ENCODE results near the gene FBRSL1. TPM values are rescaled to one million over a fixed set of nuclear protein-coding genes. Genes with fewer than 3 reads are reported as not detected.

FBRSL1 gene
- total and polyA plus RNA-seq, 2 donors from 2014 or later, result 23.8 to 44.7 TPM

DNA sequence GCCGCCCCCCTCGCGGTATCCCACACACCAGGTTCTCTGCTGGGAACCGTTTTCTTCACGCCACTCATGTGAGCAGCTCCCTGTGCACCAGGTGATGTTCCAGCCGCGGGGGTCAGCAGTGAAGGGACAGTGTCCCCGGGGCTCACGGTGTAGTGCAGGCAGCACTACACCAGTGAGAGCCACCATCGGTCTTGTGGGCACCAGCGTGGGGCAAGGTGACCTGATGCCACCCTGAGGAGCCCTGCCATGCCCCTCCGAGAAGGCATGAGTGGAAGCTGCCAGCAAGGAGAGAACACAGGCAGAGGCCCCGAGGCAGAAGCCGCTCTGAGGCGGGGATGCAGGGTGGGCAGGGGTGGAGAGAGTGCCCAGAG lies 11.5 kb upstream of the FBRSL1 start:
- no peak overlapping the region for H3K9ac ChIP-seq (ENCODE audit: low read length in 3 of 3)
- FAIRE-seq (no peak), DNase-seq (peak in 1 of 5 donors; percentile 68)
- H3K4me1 ChIP-seq (ENCODE audit: control insufficient read depth in 2 of 3, insufficient read depth in 2 of 3, low read depth in 1 of 3, low read length in 3 of 3), result no peaks in the 10 kb centered on the region
- H3K36me3 ChIP-seq (ENCODE audit: control insufficient read depth in 2 of 3, insufficient read depth in 3 of 3, low read length in 3 of 3), result no peaks in the 10 kb centered on the region
- TF ChIP-seq, protein P1, sequence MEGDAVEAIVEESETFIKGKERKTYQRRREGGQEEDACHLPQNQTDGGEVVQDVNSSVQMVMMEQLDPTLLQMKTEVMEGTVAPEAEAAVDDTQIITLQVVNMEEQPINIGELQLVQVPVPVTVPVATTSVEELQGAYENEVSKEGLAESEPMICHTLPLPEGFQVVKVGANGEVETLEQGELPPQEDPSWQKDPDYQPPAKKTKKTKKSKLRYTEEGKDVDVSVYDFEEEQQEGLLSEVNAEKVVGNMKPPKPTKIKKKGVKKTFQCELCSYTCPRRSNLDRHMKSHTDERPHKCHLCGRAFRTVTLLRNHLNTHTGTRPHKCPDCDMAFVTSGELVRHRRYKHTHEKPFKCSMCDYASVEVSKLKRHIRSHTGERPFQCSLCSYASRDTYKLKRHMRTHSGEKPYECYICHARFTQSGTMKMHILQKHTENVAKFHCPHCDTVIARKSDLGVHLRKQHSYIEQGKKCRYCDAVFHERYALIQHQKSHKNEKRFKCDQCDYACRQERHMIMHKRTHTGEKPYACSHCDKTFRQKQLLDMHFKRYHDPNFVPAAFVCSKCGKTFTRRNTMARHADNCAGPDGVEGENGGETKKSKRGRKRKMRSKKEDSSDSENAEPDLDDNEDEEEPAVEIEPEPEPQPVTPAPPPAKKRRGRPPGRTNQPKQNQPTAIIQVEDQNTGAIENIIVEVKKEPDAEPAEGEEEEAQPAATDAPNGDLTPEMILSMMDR (IDR thresholded peaks at IDR 0.05; ENCODE audit: borderline replicate concordance, extremely low read depth, insufficient read depth), result no peak
- intact Hi-C loops (cut with DNase I), result no loop called here
- no peak overlapping the region for H3K4me3 ChIP-seq (ENCODE audit: low read length in 3 of 3)
- H3K27me3 ChIP-seq (ENCODE audit: control insufficient read depth, insufficient read depth, low read length), result no peaks in the 10 kb centered on the region
- no peak overlapping the region for H3K27ac ChIP-seq (ENCODE audit: low read depth in 2 of 2, low read length in 2 of 2)
- no peaks in the 10 kb centered on the region for H3K9me3 ChIP-seq (ENCODE audit: control insufficient read depth in 2 of 3, insufficient read depth in 1 of 3, low read length in 3 of 3)

DNA sequence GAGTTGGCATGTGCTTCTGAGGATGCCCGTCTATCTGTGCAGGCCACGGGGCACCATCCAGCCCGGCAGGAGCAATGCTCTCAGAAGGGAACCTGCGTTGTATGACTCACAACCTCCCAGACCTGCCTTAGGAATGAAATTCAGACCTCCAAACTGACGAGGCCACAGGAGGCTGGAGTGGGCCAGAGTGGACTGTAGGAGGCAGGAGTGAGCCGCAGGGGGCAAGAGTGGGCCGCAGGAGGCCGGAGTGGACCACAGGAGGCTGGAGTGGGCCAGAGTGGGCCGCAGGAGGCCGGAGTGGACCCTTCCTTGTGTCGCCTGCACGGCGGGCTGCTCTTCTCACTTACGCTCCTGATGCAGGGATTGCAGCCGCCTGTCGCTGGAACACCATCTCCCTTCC lies 11.1 kb upstream of the FBRSL1 start:
- Histone ChIP-seq H3K36me3 (ENCODE audit: control insufficient read depth in 2 of 3, insufficient read depth in 3 of 3, low read length in 3 of 3) (no peaks in the 10 kb centered on the region), H3K4me3 (ENCODE audit: low read length in 3 of 3) (no peak overlapping the region), H3K9me3 (ENCODE audit: control insufficient read depth in 2 of 3, insufficient read depth in 1 of 3, low read length in 3 of 3) (no peaks in the 10 kb centered on the region), H3K4me1 (ENCODE audit: control insufficient read depth in 2 of 3, insufficient read depth in 2 of 3, low read depth in 1 of 3, low read length in 3 of 3) (no peaks in the 10 kb centered on the region), H3K9ac (ENCODE audit: low read length in 3 of 3) (no peak overlapping the region), H3K27me3 (ENCODE audit: control insufficient read depth, insufficient read depth, low read length) (no peaks in the 10 kb centered on the region), H3K27ac (ENCODE audit: low read depth in 2 of 2, low read length in 2 of 2) (no peak overlapping the region)
- DNase-seq, result peak in 1 of 5 donors; percentile 67
- TF ChIP-seq, protein P1 (IDR thresholded peaks at IDR 0.05; ENCODE audit: borderline replicate concordance, extremely low read depth, insufficient read depth), result no peak
- no peak for FAIRE-seq
- intact Hi-C loops (cut with DNase I), result no loop called here

DNA sequence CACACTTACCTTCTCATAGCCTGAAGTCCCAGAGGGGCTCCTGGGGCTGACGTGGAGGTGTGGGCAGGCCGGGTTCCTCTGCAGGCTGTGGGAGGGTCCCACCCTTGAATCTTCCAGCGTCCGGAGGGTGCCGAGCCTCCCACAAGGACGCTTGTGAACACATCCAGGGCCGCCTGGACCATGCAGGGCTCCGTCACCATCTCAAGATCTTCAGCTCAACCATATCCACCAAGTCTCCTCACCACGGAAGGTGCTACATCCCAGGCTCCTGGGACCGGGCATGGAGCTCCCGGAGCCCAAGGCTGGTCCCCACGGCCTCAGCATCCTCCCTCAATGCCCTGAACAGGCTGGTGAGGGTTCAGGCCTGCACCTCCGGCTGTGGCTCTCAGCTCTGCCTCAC lies 10.7 kb upstream of the FBRSL1 start:
- DNase-seq (peak in 1 of 5 donors; percentile 58), FAIRE-seq (no peak)
- no peak overlapping the region for H3K27ac ChIP-seq (ENCODE audit: low read depth in 2 of 2, low read length in 2 of 2)
- TF ChIP-seq, protein P1 (IDR thresholded peaks at IDR 0.05; ENCODE audit: borderline replicate concordance, extremely low read depth, insufficient read depth), result no peak
- no peaks in the 10 kb centered on the region for H3K9me3 ChIP-seq (ENCODE audit: control insufficient read depth in 2 of 3, insufficient read depth in 1 of 3, low read length in 3 of 3)
- H3K4me3 ChIP-seq (ENCODE audit: low read length in 3 of 3), result no peak overlapping the region
- no peaks in the 10 kb centered on the region for H3K27me3 ChIP-seq (ENCODE audit: control insufficient read depth, insufficient read depth, low read length)
- H3K36me3 ChIP-seq (ENCODE audit: control insufficient read depth in 2 of 3, insufficient read depth in 3 of 3, low read length in 3 of 3), result no peaks in the 10 kb centered on the region
- no peaks in the 10 kb centered on the region for H3K4me1 ChIP-seq (ENCODE audit: control insufficient read depth in 2 of 3, insufficient read depth in 2 of 3, low read depth in 1 of 3, low read length in 3 of 3)
- intact Hi-C loops (cut with DNase I), result no loop called here
- H3K9ac ChIP-seq (ENCODE audit: low read length in 3 of 3), result no peak overlapping the region

DNA sequence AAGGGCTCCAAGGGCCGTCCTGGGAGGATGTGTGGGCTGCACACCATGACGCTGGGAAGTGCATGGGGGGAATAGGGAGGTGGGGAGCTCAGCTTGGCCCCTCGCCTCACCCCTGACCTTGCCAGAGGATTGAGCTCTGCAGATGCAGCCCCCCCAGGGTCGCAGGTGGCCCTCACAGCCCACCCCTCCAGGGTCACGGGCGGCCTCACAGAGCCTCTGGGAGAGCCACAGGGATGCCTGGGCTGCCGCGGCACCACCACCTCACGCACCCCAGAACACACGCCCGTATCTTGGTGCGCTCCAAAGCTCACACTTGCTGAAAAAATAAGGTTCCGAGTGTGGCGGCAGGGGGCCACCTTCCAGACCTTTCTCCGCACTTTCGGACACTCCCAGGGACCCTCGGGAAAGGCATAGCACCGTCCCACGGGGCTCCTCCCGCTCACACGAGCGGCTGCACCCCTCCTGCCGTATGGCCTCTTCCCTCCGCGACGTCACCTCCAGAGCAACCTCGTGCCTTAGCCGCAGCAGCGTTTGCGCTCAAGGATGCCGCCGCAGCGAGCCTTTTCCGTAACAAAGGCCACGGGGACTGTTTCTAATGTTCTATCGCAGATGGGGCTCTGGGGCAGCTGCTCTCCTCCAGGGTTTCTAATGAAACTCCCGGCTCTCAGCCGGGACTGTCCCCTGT lies 9.9 kb upstream of the FBRSL1 start:
- Histone ChIP-seq H3K27ac (ENCODE audit: low read depth in 2 of 2, low read length in 2 of 2) (no peak overlapping the region), H3K36me3 (ENCODE audit: control insufficient read depth in 2 of 3, insufficient read depth in 3 of 3, low read length in 3 of 3) (no peaks in the 10 kb centered on the region), H3K4me1 (ENCODE audit: control insufficient read depth in 2 of 3, insufficient read depth in 2 of 3, low read depth in 1 of 3, low read length in 3 of 3) (no peaks in the 10 kb centered on the region), H3K9me3 (ENCODE audit: control insufficient read depth in 2 of 3, insufficient read depth in 1 of 3, low read length in 3 of 3) (no peaks in the 10 kb centered on the region), H3K9ac (ENCODE audit: low read length in 3 of 3) (no peak overlapping the region), H3K4me3 (ENCODE audit: low read length in 3 of 3) (no peak overlapping the region), H3K27me3 (ENCODE audit: control insufficient read depth, insufficient read depth, low read length) (no peaks in the 10 kb centered on the region)
- FAIRE-seq (no peak), DNase-seq (peak in 1 of 5 donors; percentile 67)
- intact Hi-C loops (cut with DNase I), result no loop called here
- TF ChIP-seq, protein P1 (IDR thresholded peaks at IDR 0.05; ENCODE audit: borderline replicate concordance, extremely low read depth, insufficient read depth), result no peak
